ENCODE results near the gene FFAR2.
"Not testable (repeated sequence)": the region's sequence is repeated elsewhere in the genome, so short reads cannot be mapped to it uniquely, and the experiment has no call there.

The FFAR2 gene

GRCh38 chr19:35447606-35448469 lies at the start of gene FFAR2:
Gene FFAR2 (plus strand): TSS chr19:35448257. CDS start chr19:35449715, 1,458 bp downstream.
- no peak for DNase-seq

- no peak for DNase-seq
These were observed 49.5 kb upstream of the FFAR2 start for GRCh38 chr19:35398570-35398969.

- DNase-seq: no peak
These were observed 48.8 kb upstream of the FFAR2 start for GRCh38 chr19:35399231-35399630.

DNA sequence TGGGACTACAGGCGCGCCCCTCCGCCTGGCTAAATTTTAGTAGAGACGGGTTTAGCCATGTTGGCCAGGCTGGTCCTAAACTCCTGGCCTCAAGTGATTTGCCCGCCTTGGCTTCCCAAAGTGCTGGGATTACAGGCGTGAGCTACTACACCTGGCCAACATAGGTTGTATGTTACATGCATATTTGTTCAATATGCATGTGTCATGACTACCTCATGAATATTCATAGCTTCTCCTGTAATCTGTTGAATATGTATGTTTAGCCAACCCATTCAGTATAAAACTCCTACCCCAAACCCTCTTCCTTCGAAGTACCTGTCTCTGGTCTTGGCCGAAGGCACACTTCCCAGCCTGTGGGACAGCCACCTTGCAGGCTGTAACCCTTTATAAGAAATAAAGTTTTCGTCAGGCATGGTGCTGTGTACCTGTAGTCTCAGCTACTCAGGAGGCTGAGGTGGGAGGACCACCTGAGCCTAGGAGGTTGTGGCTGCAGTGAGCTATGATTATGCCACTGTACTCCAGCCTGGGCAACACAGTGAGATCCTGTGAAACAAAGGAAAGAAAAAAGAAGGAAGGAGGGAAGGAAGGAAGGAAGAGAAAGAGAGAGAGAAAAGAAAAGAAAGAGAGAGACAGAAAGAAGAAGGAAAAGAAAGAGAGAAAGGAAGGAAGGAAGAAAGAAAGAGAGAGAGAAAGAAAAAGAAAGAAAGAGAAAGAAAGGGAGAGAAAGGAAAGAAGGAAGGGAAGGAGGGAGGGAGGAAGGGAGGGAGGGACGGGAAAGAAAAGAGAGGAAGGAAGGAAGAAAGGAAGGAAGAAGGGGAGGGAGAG lies 47.9 kb upstream of the FFAR2 start:
- DNase-seq: no peak

GRCh38 chr19:35400773-35401100 lies 47.3 kb upstream of the FFAR2 start:
- no peak for DNase-seq

DNA sequence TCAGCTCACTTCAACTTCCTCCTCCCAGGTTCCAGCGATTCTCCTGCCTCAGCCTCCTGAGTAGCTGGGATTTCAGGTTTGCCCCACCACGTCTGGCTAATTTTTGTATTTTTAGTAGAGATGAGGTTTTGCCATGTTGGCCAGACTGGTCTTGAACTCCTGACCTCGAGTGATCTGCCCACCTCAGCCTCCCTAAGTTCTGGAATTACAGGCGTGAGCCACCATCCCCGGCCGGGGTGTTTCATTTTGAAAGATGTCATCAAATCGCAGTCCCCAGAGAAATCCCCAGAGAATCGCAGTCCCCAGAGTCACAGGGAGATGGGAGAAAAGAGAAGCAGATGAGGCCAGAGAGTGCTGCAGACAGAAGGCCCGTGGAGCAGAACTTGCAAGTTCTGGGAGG lies 46.6 kb upstream of the FFAR2 start:
- DNase-seq: not testable (repeated sequence)

- DNase-seq: no peak
These were observed 44.8 kb upstream of the FFAR2 start for GRCh38 chr19:35403116-35403760.

DNA sequence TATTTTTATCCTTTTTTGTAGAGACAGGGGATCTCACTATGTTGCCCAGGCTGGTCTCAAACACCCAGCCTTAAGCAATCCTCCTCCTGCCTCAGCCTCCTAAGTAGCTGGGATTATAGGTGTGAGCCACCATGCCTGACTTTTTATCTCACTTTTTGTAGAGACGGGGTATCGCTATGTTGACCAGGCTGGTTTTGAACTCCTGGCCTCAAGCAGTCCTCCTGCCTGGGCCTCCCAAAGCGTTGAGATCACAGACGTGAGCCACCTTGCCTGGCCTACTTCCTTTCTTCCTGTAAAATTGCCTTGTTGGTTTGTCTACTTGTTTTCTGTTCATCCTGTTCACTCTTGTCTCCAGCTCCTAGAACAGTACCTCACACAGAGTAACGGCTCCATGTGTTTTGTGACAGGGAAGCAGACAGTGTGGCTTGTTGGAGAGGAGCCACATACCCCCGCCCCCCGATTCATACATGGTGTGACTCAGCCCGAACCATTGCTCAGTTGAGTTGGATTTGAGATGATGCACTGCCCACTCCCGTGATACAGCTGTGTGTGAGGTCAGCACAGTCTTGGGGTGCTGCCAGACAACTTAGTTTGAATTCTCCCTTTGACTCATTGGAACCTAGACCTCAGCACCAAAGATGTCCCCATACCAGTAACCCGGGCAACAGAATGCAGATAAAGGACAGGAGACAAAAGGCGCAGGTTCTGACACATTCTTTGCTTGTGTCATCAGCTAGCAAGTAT lies 43.0 kb upstream of the FFAR2 start:
- peak in 12 of 56 donors; percentile 2 to 51 (median 19) for DNase-seq

DNA sequence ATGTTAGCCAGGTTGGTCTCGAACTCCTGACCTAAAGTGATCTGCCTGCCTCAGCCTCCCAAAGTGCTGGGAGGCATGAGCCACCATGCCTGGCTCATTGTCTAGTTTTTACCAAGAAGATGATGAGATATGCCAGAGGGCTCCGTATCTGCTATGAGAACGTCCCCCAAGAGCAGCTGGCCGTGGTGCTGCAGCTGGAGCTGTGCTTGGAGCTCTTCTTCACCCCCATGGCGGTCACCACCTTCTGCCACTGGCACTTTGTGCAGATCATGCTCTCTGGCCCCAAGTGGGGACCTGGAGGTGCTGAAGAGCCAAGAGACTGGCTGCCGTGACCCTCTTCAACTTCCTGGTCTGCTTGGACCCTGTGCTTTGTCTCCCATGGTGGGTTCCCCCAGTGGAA lies 40.4 kb upstream of the FFAR2 start:
- DNase-seq: no peak

GRCh38 chr19:35408284-35409171 lies 39.5 kb upstream of the FFAR2 start:
- no peak for DNase-seq

DNA sequence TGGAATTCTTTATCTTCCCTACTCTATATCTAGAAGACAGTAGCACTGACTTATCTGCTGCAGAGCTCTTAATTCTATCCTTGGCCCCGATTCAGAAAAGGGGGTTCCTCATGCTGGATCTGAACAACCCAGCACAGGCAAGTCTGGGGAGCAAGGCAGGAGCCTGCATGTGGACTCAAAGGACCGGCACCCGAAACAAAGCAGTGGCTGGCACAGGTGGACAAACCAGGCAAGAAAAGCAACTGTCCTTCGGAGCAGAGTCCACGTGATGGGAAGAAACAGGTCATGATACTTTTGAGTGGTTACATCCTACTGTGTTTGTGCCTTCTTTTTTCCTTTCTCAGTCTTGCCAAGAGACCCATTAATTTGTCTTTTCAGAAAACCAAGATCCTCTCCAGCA lies 38.9 kb upstream of the FFAR2 start:
- no peak for DNase-seq

DNA sequence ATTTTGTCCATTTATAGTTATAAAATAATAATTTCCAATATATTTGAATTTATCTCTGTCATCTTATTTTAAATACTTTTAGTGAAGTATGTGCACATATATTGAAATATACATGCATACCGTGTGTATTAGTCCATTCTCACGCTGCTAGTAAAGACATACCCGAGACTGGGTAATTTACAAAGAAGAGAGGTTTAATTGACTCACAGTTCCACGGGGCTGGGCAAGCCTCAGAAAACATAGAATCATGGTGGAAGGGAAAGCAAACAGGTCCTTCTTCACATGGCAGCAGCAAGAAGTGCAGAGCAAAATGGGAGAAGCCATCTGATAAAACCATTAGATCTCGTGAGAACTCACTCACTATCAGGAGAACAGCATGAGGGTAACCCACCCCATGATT lies 37.6 kb upstream of the FFAR2 start:
- no peak for DNase-seq

- no peak for DNase-seq
These were observed 33.6 kb upstream of the FFAR2 start for GRCh38 chr19:35414442-35414841.

DNA sequence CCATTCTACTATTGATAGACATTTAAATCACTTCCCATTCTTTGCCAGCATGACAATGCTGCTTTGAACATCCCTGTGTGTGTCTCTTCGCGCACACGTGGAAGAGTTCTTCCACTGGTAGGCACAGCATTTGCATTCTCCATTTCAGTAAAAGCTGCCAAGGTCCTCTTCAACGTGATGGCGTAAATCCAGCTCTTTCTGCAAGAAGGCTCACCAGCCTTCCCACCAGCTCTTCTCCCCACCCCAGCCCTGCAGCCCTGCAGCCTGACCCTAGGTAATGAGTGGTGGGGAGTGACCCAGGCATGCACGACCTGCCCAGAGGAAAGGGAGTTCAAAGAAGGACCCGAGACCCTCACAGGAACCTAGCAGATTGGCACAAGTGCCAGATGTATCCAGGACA lies 31.7 kb upstream of the FFAR2 start:
- no peak for DNase-seq

GRCh38 chr19:35417278-35417677 lies 30.8 kb upstream of the FFAR2 start:
- no peak for DNase-seq

DNA sequence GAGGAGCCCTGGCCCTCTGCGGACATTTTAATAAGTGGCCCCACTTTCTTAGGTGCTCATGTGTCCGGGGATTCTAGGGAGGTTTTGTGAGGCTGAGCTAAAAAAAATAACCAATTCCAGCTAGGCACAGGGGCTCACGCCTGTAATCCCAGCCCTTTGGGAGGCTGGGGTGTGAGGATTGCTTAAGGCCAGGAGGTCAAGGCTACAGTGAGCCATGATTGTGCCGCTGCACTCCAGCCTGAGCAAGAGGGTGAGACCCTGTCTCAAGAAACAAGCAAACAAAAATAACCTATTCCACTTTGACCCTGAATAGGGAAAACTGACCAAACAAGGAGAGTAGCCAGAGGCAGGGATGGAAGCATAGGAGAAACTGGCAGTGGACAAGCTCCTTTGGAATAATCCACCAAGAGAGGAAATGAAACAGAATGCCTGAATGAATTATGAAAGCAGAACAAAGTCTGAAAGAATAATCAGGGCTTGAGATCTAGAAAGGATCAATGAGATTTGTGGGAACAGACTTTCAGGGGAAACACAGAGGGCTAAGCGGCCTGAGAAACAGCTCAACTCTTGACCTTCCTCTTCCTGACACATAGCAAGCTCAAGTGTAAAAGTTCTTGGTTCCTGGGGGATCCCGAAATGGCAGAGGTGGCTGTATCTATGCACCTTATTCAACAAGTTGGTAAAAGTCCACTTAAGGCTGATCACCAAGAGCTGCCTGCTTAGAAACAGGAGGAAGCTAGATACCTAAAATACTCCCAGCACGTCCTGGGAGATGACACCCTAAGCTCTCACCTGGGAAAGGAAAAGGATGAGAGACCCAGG lies 30.1 kb upstream of the FFAR2 start:
- no peak for DNase-seq

DNA sequence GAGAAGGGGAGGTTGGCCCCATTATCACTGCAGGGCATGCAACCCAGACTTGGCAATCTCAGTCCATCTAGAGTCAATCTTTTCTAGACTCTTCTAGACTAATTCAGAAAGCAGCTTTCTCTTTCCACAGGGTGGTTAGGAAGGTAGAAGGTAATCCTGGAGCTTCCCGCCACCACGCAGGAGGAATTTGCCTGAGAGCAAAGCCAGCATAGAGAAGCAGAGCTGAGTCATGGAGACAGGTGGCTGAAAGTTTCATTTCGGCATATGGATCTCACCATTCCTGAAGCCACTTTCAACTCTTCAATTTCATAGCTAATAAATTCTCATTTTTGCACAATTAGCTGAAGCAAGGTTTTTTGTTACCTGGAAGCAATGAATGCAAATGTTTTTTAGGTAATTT lies 29.0 kb upstream of the FFAR2 start:
- no peak for DNase-seq

DNA sequence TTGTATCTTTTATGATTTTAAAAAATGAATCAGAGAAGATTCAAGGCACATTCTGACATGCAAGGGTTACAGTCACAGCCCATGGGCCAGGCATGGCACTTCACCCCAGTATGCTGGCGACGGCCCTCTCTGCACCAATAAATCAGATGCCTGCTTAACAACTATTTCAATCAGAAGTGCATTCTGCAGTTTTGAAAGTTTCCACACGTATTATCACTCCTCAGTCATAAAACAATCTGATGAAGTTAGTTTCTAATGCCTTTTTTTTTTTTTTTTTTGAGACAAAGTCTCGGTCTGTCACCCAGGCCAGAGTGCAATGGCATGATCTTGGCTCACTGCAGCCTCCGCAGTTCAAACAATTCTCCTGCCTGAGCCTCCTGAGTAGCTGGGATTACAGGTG lies 28.3 kb upstream of the FFAR2 start:
- no peak for DNase-seq

DNA sequence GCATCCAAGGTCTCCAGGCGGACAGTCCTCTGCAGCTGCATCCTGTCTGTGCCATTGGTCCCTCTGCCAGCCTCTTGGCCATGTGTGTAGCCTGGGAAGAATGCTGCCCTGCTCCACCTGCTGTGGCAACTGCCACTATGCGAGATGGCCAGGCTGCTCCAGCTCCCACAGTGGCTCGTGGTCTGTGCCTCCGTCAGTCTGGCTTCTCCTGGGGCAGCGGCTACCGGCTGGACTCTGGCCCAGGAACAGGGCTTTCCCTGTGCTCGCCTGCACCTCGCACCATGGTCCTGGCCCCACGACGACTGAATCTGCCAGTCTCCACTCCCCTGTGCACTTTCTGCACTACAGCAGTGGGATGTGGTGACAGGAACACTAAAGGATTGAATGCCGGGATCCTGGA lies 26.7 kb upstream of the FFAR2 start:
- DNase-seq: no peak

- DNase-seq: not testable (repeated sequence)
These were observed 24.7 kb upstream of the FFAR2 start for GRCh38 chr19:35423406-35423805.

Data from amygdala (tissue), 56 donors.